Right atrium auricular region (tissue), 2 donors: ENCODE data around the gene ACOT8. TPM values are rescaled to one million over a fixed set of nuclear protein-coding genes. Genes with fewer than 3 reads are reported as not detected.
"Not testable (repeated sequence)": the region's sequence is repeated elsewhere in the genome, so short reads cannot be mapped to it uniquely, and the experiment has no call there.

ENCODE experiments used
- DNase-seq: peaks from one replicate; pipeline ENCODE4 v3.0.0-alpha.2; 2019; ENCODE audit warnings: low spot score
- H3K27ac ChIP-seq, 2 donors: fragments of 200-600 bp; sonication (generic); 1 replicate in 1 of 2; 2 replicates in 1 of 2; pipeline ENCODE4 v1.5.1; 2016 to 2019
- H3K27me3 ChIP-seq, 2 donors: fragments of 200-600 bp; sonication (generic); one replicate each; pipeline versions ENCODE4 v1.5.1 to v1.6.0; 2017 to 2019
- H3K36me3 ChIP-seq: fragments of 200-600 bp; sonication (generic); one replicate; pipeline ENCODE4 v1.5.1; 2016
- H3K4me1 ChIP-seq, 2 donors: fragments of 200-600 bp; sonication (generic); one replicate each; pipeline versions ENCODE4 v1.5.1 to v1.6.0; 2017 to 2019
- H3K4me3 ChIP-seq, 2 donors: fragments of 200-600 bp; sonication (generic); 1 replicate in 1 of 2; 2 replicates in 1 of 2; pipeline ENCODE4 v1.5.1; 2017 to 2019; ENCODE audit warnings: mild to moderate bottlenecking in 1 of 2, moderate library complexity in 1 of 2
- H3K9me3 ChIP-seq, 2 donors: fragments of 200-600 bp; sonication (generic); one replicate each; pipeline ENCODE4 v1.5.1; 2019
- CTCF ChIP-seq, 2 donors: fragments of 200-600 bp; sonication (generic); IDR thresholded peaks; one replicate each; pipeline ENCODE4 v1.5.1; 2019; ENCODE audit warnings: antibody characterized with exemption in 2 of 2
- total RNA-seq, 2 donors: library from RNA; depleted of rRNA; stranded (reverse); fragments of >200 nt; gene quantifications; one replicate each; pipeline ENCODE4 v1.1.0, GENCODE V29; 2016

Gene ACOT8
- total RNA-seq, 2 donors from 2014 or later, result 39.9 to 40.9 TPM

GRCh38 chr20:45882469-45883099 is 25.4 kb upstream of the ACOT8 start:
- no peaks in the 10 kb centered on the region for H3K9me3 ChIP-seq
- H3K27ac ChIP-seq, result no peak overlapping the region
- no peak for DNase-seq
- no peak for TF ChIP-seq CTCF (IDR thresholded peaks at IDR 0.05)
- peaks cover 0 to 26% of the 10 kb centered on the region in 2 donors for H3K4me1 ChIP-seq
- H3K27me3 ChIP-seq, result no peaks in the 10 kb centered on the region
- H3K36me3 ChIP-seq, result peaks cover 16% of the 10 kb centered on the region
- no peak overlapping the region for H3K4me3 ChIP-seq

- peak within 1 kb of the TSS; percentile 57 to 66 for H3K4me3 ChIP-seq
- H3K27me3 ChIP-seq, result no peaks in the 10 kb centered on the region
- H3K36me3 ChIP-seq, result peaks cover 20% of the 10 kb centered on the region
- H3K27ac ChIP-seq, result peak within 1 kb of the TSS; percentile 78 to 88
- H3K9me3 ChIP-seq, result no peaks in the 10 kb centered on the region
- TF ChIP-seq CTCF (IDR thresholded peaks at IDR 0.05), result no peak
- peak; percentile 100 for DNase-seq
- H3K4me1 ChIP-seq, result peaks cover 0 to 26% of the 10 kb centered on the region in 2 donors
Observed at GRCh38 chr20:45880988-45881788, 24.0 kb upstream of the ACOT8 start, which contains the start of gene ZSWIM1. TSS of gene ZSWIM1 (plus strand) at chr20:45881227. CDS start at chr20:45882593, 1,366 bp downstream.

- no peak overlapping the region for H3K4me3 ChIP-seq
- no peak for DNase-seq
- no peaks in the 10 kb centered on the region for H3K27me3 ChIP-seq
- H3K4me1 ChIP-seq, result peaks cover 0 to 15% of the 10 kb centered on the region in 2 donors
- no peak overlapping the region for H3K27ac ChIP-seq
- H3K36me3 ChIP-seq, result peaks cover 19% of the 10 kb centered on the region
- TF ChIP-seq CTCF (IDR thresholded peaks at IDR 0.05), result no peak
- H3K9me3 ChIP-seq, result no peaks in the 10 kb centered on the region
Observed at GRCh38 chr20:45878076-45878761, 21.0 kb upstream of the ACOT8 start.

DNA sequence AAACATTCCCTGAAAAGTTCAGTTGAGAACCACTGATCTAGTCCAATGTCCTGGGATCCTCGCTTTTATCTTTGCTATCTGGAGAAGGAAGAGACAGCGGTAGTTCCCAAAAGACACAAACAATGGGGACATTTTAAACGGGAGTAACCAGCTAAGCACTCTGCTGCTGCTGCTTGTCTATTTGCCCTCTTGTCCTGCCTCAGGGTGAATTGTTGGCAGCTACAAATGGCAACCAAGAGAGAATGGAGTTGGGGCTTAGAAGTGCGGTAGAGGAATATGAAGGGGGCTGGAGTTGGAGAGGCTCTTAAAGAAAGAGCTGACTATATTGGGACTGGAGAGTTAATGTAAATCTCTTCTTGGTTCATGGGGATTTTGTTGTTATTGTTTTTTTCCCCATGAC is 17.4 kb upstream of the ACOT8 start:
- H3K4me3 ChIP-seq, result no peak overlapping the region
- no peak for TF ChIP-seq CTCF (IDR thresholded peaks at IDR 0.05)
- no peaks in the 10 kb centered on the region for H3K9me3 ChIP-seq
- no peak for DNase-seq
- no peaks in the 10 kb centered on the region for H3K4me1 ChIP-seq
- peaks cover 19% of the 10 kb centered on the region for H3K36me3 ChIP-seq
- no peaks in the 10 kb centered on the region for H3K27me3 ChIP-seq
- no peak overlapping the region for H3K27ac ChIP-seq

GRCh38 chr20:45874104-45874481 is 16.9 kb upstream of the ACOT8 start:
- H3K27ac ChIP-seq, H3K9me3 ChIP-seq, H3K27me3 ChIP-seq, H3K4me3 ChIP-seq, H3K4me1 ChIP-seq, DNase-seq: not testable (repeated sequence)
- peaks cover 19% of the 10 kb centered on the region for H3K36me3 ChIP-seq
